GM12891 (cell line): ENCODE data around the gene CPNE2.
A peak's percentile ranks its signal among the peaks of the same experiment; 100 is the strongest.

ENCODE experiments used
- PAX5 ChIP-seq: IDR thresholded peaks from 2 replicates; pipeline ENCODE4 v1.6.1; 2011; ENCODE audit warnings: low read length, moderate library complexity, mild to moderate bottlenecking; ENCODE audit not compliant: insufficient read depth, severe bottlenecking
- POLR2A ChIP-seq: IDR thresholded peaks from 2 replicates; pipeline ENCODE4 v1.6.1; 2011; ENCODE audit warnings: low read depth, low read length, control low read depth
- POLR2AphosphoS5 ChIP-seq: IDR thresholded peaks from 2 replicates; pipeline ENCODE4 v1.6.1; 2011; ENCODE audit warnings: low read depth, low read length, control low read depth
- POU2F2 ChIP-seq: IDR thresholded peaks from 2 replicates; pipeline ENCODE4 v1.6.1; 2011; ENCODE audit warnings: low read depth, mild to moderate bottlenecking, control low read depth, low read length, moderate library complexity
- SPI1 ChIP-seq: IDR thresholded peaks from 2 replicates; pipeline ENCODE4 v1.6.1; 2011; ENCODE audit warnings: low read depth, low read length, control low read depth
- TAF1 ChIP-seq: IDR thresholded peaks from 2 replicates; pipeline ENCODE4 v1.6.1; 2011; ENCODE audit warnings: low read depth, low read length, control low read depth

- 0 out of 2 replicates have a peak, but pooled peaks have one; percentile 34 for TF ChIP-seq TAF1
- peak; percentile 42; the same call in 1 of the 2 replicates for TF ChIP-seq POLR2A
- no peak; the same call in 1 of the 2 replicates for TF ChIP-seq POLR2AphosphoS5
- TF ChIP-seq POU2F2, result 0 out of 2 replicates have a peak, but pooled peaks have one; percentile 30
- peak; percentile 13 for TF ChIP-seq PAX5
- TF ChIP-seq SPI1, result no peak
Measured at GRCh38 chr16:57045694-57046381, 46.5 kb upstream of the CPNE2 start.
